Muscle layer of colon (tissue), 2 donors: ENCODE measurements around the gene TJAP1.
A peak's percentile ranks its signal among the peaks of the same experiment; 100 is the strongest.
"Not testable (repeated sequence)": the region's sequence is repeated elsewhere in the genome, so short reads cannot be mapped to it uniquely, and the experiment has no call there.

Source experiments
- H3K27ac ChIP-seq: one replicate; pipeline ENCODE4 v1.7.0; 2013; ENCODE audit warnings: low read depth, mild to moderate bottlenecking, low read length, moderate library complexity
- H3K27me3 ChIP-seq, 2 donors: one replicate each; pipeline ENCODE4 v1.7.0; 2013; ENCODE audit warnings: low read length in 2 of 2, mild to moderate bottlenecking in 2 of 2; ENCODE audit not compliant: insufficient read depth in 2 of 2, control insufficient read depth in 1 of 2
- H3K36me3 ChIP-seq: one replicate; pipeline ENCODE4 v1.7.0; 2013; ENCODE audit warnings: mild to moderate bottlenecking, low read length; ENCODE audit not compliant: insufficient read depth
- H3K4me1 ChIP-seq: one replicate; pipeline ENCODE4 v1.7.0; 2013; ENCODE audit warnings: mild to moderate bottlenecking, low read length; ENCODE audit not compliant: insufficient read depth
- H3K4me3 ChIP-seq, 2 donors: one replicate each; pipeline ENCODE4 v1.7.0; 2013; ENCODE audit warnings: low read length in 2 of 2, low read depth in 1 of 2, mild to moderate bottlenecking in 1 of 2, moderate library complexity in 1 of 2
- H3K9ac ChIP-seq: one replicate; pipeline ENCODE4 v1.7.0; 2013; ENCODE audit warnings: low read length
- H3K9me3 ChIP-seq: one replicate; pipeline ENCODE4 v1.7.0; 2013; ENCODE audit warnings: mild to moderate bottlenecking, low read length
- donor health status: abdominal sarcoma.
- donor health status: Adenocarcinoma of cecum.

Gene TJAP1

GRCh38 chr6:43517505-43518357 is 40.4 kb downstream of the TJAP1 start:
- Histone ChIP-seq H3K27me3 (no peaks in the 10 kb centered on the region), H3K9ac (peak overlapping the region; percentile 98), H3K4me1 (peaks cover 33% of the 10 kb centered on the region), H3K27ac (peak overlapping the region; percentile 78), H3K4me3 (peak overlapping the region; percentile 77 to 98), H3K36me3 (peaks cover 63% of the 10 kb centered on the region), H3K9me3 (no peaks in the 10 kb centered on the region)

GRCh38 chr6:43520097-43520496 is 42.7 kb downstream of the TJAP1 start:
- Histone ChIP-seq H3K27ac (no peak overlapping the region), H3K4me3 (no peak overlapping the region), H3K9me3 (no peaks in the 10 kb centered on the region), H3K9ac (no peak overlapping the region), H3K4me1 (peaks cover 27% of the 10 kb centered on the region), H3K36me3 (peaks cover 64% of the 10 kb centered on the region), H3K27me3 (no peaks in the 10 kb centered on the region)

GRCh38 chr6:43521836-43522235 is 44.5 kb downstream of the TJAP1 start:
- Histone ChIP-seq H3K4me3 (no peak overlapping the region), H3K27me3 (no peaks in the 10 kb centered on the region), H3K9me3 (no peaks in the 10 kb centered on the region), H3K36me3 (peaks cover 75% of the 10 kb centered on the region), H3K9ac (no peak overlapping the region), H3K4me1 (peaks cover 14% of the 10 kb centered on the region), H3K27ac (no peak overlapping the region)

GRCh38 chr6:43522547-43523261 is 45.3 kb downstream of the TJAP1 start:
- H3K4me1 ChIP-seq = peaks cover 11% of the 10 kb centered on the region
- H3K36me3 ChIP-seq = peaks cover 82% of the 10 kb centered on the region
- H3K27ac ChIP-seq = no peak overlapping the region
- no peaks in the 10 kb centered on the region for H3K27me3 ChIP-seq
- no peak overlapping the region for H3K9ac ChIP-seq
- H3K9me3 ChIP-seq = no peaks in the 10 kb centered on the region
- H3K4me3 ChIP-seq = no peak overlapping the region

- Histone ChIP-seq H3K4me1 (peaks cover 5% of the 10 kb centered on the region), H3K36me3 (peaks cover 88% of the 10 kb centered on the region), H3K27ac (no peak overlapping the region), H3K4me3 (no peak overlapping the region), H3K9me3 (no peaks in the 10 kb centered on the region), H3K27me3 (no peaks in the 10 kb centered on the region), H3K9ac (no peak overlapping the region)
Measured at GRCh38 chr6:43523284-43523683, 45.9 kb downstream of the TJAP1 start.

- H3K4me1 ChIP-seq = no peaks in the 10 kb centered on the region
- H3K4me3 ChIP-seq = no peak overlapping the region
- no peaks in the 10 kb centered on the region for H3K9me3 ChIP-seq
- no peaks in the 10 kb centered on the region for H3K27me3 ChIP-seq
- H3K27ac ChIP-seq = no peak overlapping the region
- H3K9ac ChIP-seq = no peak overlapping the region
- peaks cover 92% of the 10 kb centered on the region for H3K36me3 ChIP-seq
Measured at GRCh38 chr6:43524483-43524961, 47.2 kb downstream of the TJAP1 start.

GRCh38 chr6:43532201-43532600 is 54.8 kb downstream of the TJAP1 start:
- no peaks in the 10 kb centered on the region for H3K4me1 ChIP-seq
- peaks cover 54% of the 10 kb centered on the region for H3K36me3 ChIP-seq
- H3K27me3 ChIP-seq = no peaks in the 10 kb centered on the region
- H3K9ac ChIP-seq = no peak overlapping the region
- H3K4me3 ChIP-seq = no peak overlapping the region
- no peaks in the 10 kb centered on the region for H3K9me3 ChIP-seq
- H3K27ac ChIP-seq = no peak overlapping the region

GRCh38 chr6:43538986-43539385 is 61.6 kb downstream of the TJAP1 start:
- H3K27ac ChIP-seq, H3K4me3 ChIP-seq, H3K9me3 ChIP-seq, H3K27me3 ChIP-seq, H3K9ac ChIP-seq, H3K4me1 ChIP-seq, H3K36me3 ChIP-seq: not testable (repeated sequence)

GRCh38 chr6:43539409-43539808 is 62.0 kb downstream of the TJAP1 start:
- not testable (repeated sequence) for H3K4me1 ChIP-seq, H3K9ac ChIP-seq, H3K4me3 ChIP-seq, H3K9me3 ChIP-seq, H3K27me3 ChIP-seq, H3K27ac ChIP-seq, H3K36me3 ChIP-seq

GRCh38 chr6:43540507-43540906 is 63.1 kb downstream of the TJAP1 start:
- Histone ChIP-seq H3K4me1 (no peaks in the 10 kb centered on the region), H3K27me3 (no peaks in the 10 kb centered on the region), H3K27ac (no peak overlapping the region), H3K4me3 (no peak overlapping the region), H3K9ac (no peak overlapping the region), H3K9me3 (no peaks in the 10 kb centered on the region), H3K36me3 (peaks cover 9% of the 10 kb centered on the region)

GRCh38 chr6:43541774-43542471 is 64.6 kb downstream of the TJAP1 start:
- Histone ChIP-seq H3K36me3 (peaks cover 22% of the 10 kb centered on the region), H3K9ac (no peak overlapping the region), H3K4me1 (no peaks in the 10 kb centered on the region), H3K4me3 (no peak overlapping the region), H3K27me3 (no peaks in the 10 kb centered on the region), H3K9me3 (no peaks in the 10 kb centered on the region), H3K27ac (no peak overlapping the region)
